ENCODE results near the gene LRP1B.

GRCh38 chr2:140200307-140200706, 1930.5 kb downstream of the LRP1B start:
- no peak for TF ChIP-seq CTCF (conservative IDR thresholded peaks at IDR 0.05 in 1 of 2, IDR thresholded peaks at IDR 0.05 in 1 of 2; ENCODE audit: low read depth in 1 of 2, low read length in 2 of 2)
- TF ChIP-seq EZH2 (IDR thresholded peaks at IDR 0.05; ENCODE audit: low read length, missing control alignments): no peak

All from fibroblast of lung (primary cell).